Astrocyte of the spinal cord (primary cell): ENCODE measurements around the gene DAP.

ENCODE experiments used
- DNase-seq: peaks from one replicate; pipeline ENCODE4 v3.0.0; 2011; ENCODE audit warnings: low read depth, low spot score
- H3K4me3 ChIP-seq: 2 replicates; pipeline ENCODE4 v1.5.1; 2011; ENCODE audit warnings: low read depth, mild to moderate bottlenecking, low read length, moderate library complexity
- CTCF ChIP-seq: IDR thresholded peaks from 2 replicates; pipeline ENCODE4 v1.5.1; 2012; ENCODE audit warnings: low read depth, mild to moderate bottlenecking, low read length, inconsistent platforms
- in situ Hi-C: cut with HindIII; loops from 2 replicates; pipeline ENCODE4 v1.10.0; 2017; ENCODE audit warnings: low sequenced_read_pairs

Gene DAP

GRCh38 chr5:10736354-10736753, 24.7 kb downstream of the DAP start:
- H3K4me3 ChIP-seq: no peak overlapping the region
- in situ Hi-C loops: no loop called here
- DNase-seq: no peak
- TF ChIP-seq CTCF: no peak

GRCh38 chr5:10735569-10736276, 25.3 kb downstream of the DAP start:
- in situ Hi-C loops: no loop called here
- no peak for TF ChIP-seq CTCF
- DNase-seq: no peak
- H3K4me3 ChIP-seq: no peak overlapping the region

- H3K4me3 ChIP-seq: no peak overlapping the region
- in situ Hi-C loops: no loop called here
- no peak for TF ChIP-seq CTCF
- no peak for DNase-seq
Observed at GRCh38 chr5:10734832-10735523, 26.1 kb downstream of the DAP start.

- TF ChIP-seq CTCF: no peak
- in situ Hi-C loops: no loop called here
- no peak for DNase-seq
- no peak overlapping the region for H3K4me3 ChIP-seq
Observed at GRCh38 chr5:10734037-10734709, 26.9 kb downstream of the DAP start.

GRCh38 chr5:10733426-10733825, 27.6 kb downstream of the DAP start:
- DNase-seq: no peak
- in situ Hi-C loops: no loop called here
- H3K4me3 ChIP-seq: no peak overlapping the region
- no peak for TF ChIP-seq CTCF

- no peak overlapping the region for H3K4me3 ChIP-seq
- no peak for DNase-seq
- in situ Hi-C loops: no loop called here
- TF ChIP-seq CTCF: no peak
Observed at GRCh38 chr5:10731913-10732312, 29.1 kb downstream of the DAP start.
